Activated T-cell treated with anti-CD3 and anti-CD28 coated beads, Interleukin-2, amount 50 U/mL, for 4 hours (primary cell): ENCODE results near the gene PTGR1. TPM values are rescaled to one million over a fixed set of nuclear protein-coding genes. Genes with fewer than 3 reads are reported as not detected.

Experiments
- ATAC-seq, 2 donors: fragments of 200-7000 bp; cut with Tn5 transposase; one replicate each; pipeline ENCODE4 v1.10.0; 2021
- DNase-seq: peaks from one replicate; pipeline ENCODE4 v3.0.0-alpha.2; 2020
- H3K27me3 Mint-ChIP-seq: one replicate; pipeline ENCODE4 v1.8.0; 2021; ENCODE audit warnings: low read depth, mixed read lengths
- H3K36me3 Mint-ChIP-seq: one replicate; pipeline ENCODE4 v1.8.0; 2022; ENCODE audit warnings: mixed read lengths; ENCODE audit not compliant: insufficient read depth
- H3K4me1 Mint-ChIP-seq: one replicate; pipeline ENCODE4 v1.8.0; 2021; ENCODE audit warnings: low read depth, mixed read lengths
- H3K4me3 Mint-ChIP-seq: one replicate; pipeline ENCODE4 v1.8.0; 2021; ENCODE audit warnings: mild to moderate bottlenecking, moderate library complexity, mixed read lengths
- H3K9me3 Mint-ChIP-seq: one replicate; pipeline ENCODE4 v1.8.0; 2021; ENCODE audit warnings: mixed read lengths
- total RNA-seq, 3 donors: library from RNA; stranded (reverse); gene quantifications; one replicate each; pipeline ENCODE4 v1.2.1, GENCODE V29; 2021

Gene PTGR1
- total RNA-seq = under 1 TPM; 0.26 to 0.73 (median 0.38) TPM

DNA sequence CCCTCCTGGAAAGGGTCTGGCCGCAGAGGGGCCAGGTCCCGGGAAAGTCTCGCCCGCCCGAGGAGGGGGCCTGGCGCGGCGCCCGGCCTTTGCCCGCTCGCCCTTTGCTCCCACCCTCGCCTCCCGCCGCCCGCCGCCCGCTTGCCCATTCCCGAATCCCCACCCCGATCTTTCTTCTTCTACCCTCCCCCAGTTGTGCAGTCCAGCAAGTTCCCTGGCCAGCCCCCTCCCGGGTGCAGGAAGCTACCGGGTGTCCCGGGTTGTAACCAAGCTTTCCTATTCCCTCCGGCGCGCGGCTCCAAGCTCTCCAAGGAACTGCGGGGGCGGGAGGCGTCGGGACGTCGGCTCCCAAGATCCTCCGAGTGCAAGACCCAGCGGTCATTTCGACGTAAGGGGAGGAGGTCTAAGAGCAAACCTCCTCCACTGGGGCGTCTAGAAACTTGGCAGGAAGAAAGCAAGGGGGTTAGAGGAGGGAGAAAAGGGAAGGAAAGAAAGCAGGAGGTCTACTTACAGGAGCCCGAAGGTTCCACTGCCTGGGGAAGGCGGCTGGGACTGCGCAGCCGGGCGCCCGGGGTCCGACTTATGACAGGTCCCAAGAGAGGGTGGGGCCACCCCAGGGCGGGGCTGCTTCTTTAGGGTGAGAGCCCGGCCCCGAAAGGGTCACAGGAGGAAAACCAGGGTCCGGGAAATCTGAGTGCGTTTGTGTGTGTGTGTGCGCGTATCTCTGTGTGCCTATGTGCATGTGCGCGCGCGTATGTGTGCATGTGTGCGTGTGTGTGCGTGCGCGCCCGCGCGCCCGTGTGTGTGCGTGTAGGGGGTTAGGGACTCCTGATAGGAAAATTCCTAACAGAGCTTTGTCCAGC, at the start of gene PTGR1:
Gene PTGR1 (minus strand): TSS at position 556 of the 863 bp plus-strand sequence. CDS start 2,225 bp downstream, outside the sequence.
- peaks cover 18% of the 10 kb centered on the region for H3K4me1 Mint-ChIP-seq
- H3K9me3 Mint-ChIP-seq = no peaks in the 10 kb centered on the region
- ATAC-seq (peak; percentile 42 to 52), DNase-seq (no peak)
- H3K36me3 Mint-ChIP-seq = no peaks in the 10 kb centered on the region
- peak within 1 kb of the TSS; percentile 83 for H3K4me3 Mint-ChIP-seq
- peaks cover 35% of the 10 kb centered on the region for H3K27me3 Mint-ChIP-seq

DNA sequence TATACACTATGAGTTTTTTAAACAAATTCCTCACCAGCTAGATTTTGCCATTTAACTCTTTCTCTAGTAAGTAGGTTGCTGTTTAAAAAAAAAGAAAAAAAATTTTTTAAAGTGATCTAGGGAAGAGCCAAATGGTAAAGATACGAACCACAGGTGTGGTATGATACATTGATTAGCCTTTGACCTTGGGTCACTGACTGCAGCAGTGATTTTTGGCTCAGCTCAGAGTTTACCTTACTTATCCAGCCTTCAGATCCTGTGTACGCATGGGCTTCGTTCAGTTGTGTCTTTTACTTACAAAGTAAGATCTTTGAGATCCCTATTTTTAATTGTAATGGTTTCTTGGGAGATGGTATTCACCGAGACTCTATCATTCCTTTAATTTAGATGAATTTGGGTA, 49.6 kb upstream of the PTGR1 start:
- Mint-ChIP-seq H3K4me1 (no peaks in the 10 kb centered on the region), H3K27me3 (no peaks in the 10 kb centered on the region), H3K9me3 (no peaks in the 10 kb centered on the region), H3K36me3 (peaks cover 40% of the 10 kb centered on the region), H3K4me3 (no peak overlapping the region)
- no peak for ATAC-seq
- no peak for DNase-seq

DNA sequence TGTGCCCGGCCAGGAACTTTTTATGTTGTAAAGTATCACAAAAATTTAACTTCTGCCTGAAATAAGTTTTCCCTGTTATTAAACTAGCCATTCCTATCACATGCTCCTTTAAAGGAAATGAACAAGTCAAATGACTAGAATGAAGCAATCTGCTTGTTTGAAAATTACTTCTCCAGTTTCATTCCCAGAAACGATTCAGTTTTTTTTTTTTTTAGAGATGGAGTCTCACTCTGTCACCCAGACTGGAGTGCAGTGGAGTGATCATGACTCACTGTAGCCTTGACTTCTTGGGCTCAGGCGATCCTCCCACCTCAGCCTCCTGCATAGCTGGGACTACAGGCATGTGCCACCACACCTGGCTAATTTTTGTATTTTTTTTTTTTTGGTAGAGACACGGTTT, 48.6 kb upstream of the PTGR1 start:
- Mint-ChIP-seq H3K36me3 (peaks cover 39% of the 10 kb centered on the region), H3K4me3 (no peak overlapping the region), H3K27me3 (no peaks in the 10 kb centered on the region), H3K9me3 (no peaks in the 10 kb centered on the region), H3K4me1 (no peaks in the 10 kb centered on the region)
- DNase-seq (no peak), ATAC-seq (no peak)

DNA sequence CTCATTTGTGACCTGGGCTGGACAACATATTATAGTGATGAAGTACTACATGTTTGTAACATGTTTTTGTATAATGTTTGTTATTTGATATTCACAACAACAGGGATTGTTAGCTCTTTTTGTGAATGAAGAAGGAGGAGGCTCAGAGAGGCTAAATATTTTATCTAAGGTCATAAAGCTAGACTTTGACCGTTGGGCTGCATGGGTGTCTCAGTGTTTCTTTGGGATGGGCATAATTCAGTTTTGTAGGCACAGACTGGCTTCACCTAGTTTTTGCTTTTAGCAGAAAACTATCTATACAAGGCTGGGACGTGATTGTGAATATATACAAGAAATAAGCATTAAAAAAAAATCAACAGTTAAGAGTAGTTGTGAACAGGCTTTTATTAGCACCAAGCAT, 47.0 kb upstream of the PTGR1 start:
- no peaks in the 10 kb centered on the region for H3K9me3 Mint-ChIP-seq
- peaks cover 36% of the 10 kb centered on the region for H3K36me3 Mint-ChIP-seq
- H3K4me3 Mint-ChIP-seq = no peak overlapping the region
- H3K27me3 Mint-ChIP-seq = no peaks in the 10 kb centered on the region
- no peak for DNase-seq
- no peaks in the 10 kb centered on the region for H3K4me1 Mint-ChIP-seq
- ATAC-seq = no peak

DNA sequence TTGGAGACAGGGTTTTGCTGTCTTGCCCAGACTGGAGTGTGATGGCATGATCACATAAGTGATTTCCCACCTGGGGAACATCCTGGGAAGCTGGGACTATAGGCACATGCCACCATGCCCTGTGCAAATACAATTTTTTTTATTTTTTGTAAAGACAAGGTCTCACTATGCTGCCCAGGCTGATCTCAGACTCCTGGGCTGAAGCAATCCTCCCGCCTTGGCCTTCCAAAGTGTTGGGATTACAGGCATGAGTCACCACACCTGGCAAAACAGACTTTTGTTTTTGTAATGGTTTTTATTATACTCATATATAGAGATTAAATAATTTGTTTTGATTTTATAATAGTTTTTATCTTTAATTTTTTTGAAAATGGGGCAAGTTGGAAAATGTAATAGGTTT, 46.4 kb upstream of the PTGR1 start:
- Mint-ChIP-seq H3K4me3 (no peak overlapping the region), H3K36me3 (peaks cover 36% of the 10 kb centered on the region), H3K9me3 (no peaks in the 10 kb centered on the region), H3K4me1 (no peaks in the 10 kb centered on the region), H3K27me3 (no peaks in the 10 kb centered on the region)
- DNase-seq = no peak
- ATAC-seq = no peak

DNA sequence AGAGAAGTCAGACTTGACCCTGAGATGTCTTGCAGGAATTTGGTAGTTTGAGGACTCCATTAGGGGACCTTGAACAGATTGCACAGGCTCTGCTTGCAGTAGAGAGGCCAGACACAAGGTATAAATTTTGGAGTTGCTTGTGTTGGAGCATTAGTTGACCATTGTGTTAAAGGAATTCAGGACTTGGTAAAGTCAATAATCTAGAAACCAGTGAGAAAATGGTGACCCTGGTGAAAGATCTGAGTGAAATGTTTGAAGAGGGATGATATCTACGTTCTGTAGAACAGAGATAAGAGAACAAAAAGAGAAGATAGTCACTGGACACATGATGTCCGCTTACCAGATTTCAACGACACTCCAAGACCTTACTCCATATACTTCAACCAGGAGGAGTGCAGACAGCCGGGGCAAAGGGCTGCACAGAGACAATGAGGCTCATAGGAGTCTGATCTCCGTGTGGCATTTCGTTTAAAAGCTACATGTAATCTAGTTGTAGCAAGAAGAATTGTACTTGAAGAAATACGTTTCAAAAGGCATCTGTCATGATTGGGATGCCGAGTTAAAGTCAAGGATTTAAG, 44.8 kb upstream of the PTGR1 start:
- Mint-ChIP-seq H3K4me1 (no peaks in the 10 kb centered on the region), H3K9me3 (no peaks in the 10 kb centered on the region), H3K27me3 (no peaks in the 10 kb centered on the region), H3K36me3 (peaks cover 28% of the 10 kb centered on the region), H3K4me3 (no peak overlapping the region)
- ATAC-seq (no peak), DNase-seq (no peak)

DNA sequence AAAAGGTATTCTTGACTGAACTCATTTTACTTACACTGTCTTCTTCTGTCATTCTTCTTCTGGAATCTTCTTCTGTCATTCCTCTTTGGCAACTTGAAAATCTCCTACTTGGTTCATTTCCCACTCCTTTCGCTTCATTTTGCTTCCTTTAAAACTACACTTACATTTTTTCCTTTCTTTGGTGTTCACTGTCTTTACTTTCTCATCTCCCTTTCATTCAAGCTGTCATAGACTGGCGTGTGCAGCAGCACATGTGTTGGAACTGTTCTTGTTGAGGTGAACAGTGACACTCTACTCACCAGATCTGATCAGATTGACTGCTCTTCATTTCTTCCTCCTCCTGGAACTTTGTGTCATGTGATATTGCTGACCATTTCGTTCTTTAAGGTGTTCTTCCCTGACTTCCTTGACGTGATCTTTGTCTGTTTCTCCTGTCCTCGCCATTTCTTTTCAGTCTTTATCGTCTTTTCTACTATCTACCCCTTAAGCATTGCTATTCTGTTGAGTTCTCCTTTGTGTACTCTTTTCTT, 38.0 kb upstream of the PTGR1 start:
- H3K27me3 Mint-ChIP-seq = no peaks in the 10 kb centered on the region
- ATAC-seq (no peak), DNase-seq (no peak)
- peaks cover 9% of the 10 kb centered on the region for H3K36me3 Mint-ChIP-seq
- peaks cover 30% of the 10 kb centered on the region for H3K4me1 Mint-ChIP-seq
- no peaks in the 10 kb centered on the region for H3K9me3 Mint-ChIP-seq
- no peak overlapping the region for H3K4me3 Mint-ChIP-seq

DNA sequence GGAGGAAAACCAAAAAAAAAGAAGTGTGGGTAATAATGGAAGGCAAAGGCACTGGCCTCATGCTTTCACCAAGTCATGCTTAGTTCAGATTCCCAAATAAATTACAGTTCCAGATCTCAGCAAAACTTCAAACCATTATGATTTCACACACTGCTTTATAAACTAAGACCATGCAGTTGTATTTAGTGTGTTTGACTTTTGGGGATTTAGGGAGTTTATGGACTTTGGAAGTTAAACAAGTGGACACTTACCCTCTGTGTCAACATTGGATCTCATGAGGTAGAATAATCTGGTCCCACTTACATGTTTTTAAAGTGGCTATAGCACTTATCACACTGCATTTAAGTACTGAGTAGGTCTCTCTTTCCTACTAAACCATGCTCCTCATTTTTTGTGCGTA, 35.4 kb upstream of the PTGR1 start:
- ATAC-seq = no peak
- Mint-ChIP-seq H3K27me3 (no peaks in the 10 kb centered on the region), H3K36me3 (peaks cover 9% of the 10 kb centered on the region), H3K4me3 (no peak overlapping the region), H3K9me3 (no peaks in the 10 kb centered on the region), H3K4me1 (peaks cover 43% of the 10 kb centered on the region)
- no peak for DNase-seq

DNA sequence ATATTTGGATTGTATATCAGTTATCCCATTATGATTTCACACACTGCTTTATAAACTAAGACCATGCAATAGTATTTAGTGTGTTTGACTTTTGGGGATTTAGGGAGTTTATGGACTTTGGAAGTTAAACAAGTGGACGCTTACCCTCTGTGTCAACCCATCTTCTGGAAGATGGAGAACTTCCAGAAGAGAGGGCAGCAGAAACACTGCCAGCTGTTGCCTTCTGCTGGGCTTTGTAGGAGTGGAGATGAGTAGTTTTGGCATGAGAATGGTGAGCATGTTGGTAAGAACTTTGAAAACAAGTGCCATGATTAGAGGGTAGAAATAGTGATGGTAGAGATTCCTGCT, 33.9 kb upstream of the PTGR1 start:
- no peak for DNase-seq

DNA sequence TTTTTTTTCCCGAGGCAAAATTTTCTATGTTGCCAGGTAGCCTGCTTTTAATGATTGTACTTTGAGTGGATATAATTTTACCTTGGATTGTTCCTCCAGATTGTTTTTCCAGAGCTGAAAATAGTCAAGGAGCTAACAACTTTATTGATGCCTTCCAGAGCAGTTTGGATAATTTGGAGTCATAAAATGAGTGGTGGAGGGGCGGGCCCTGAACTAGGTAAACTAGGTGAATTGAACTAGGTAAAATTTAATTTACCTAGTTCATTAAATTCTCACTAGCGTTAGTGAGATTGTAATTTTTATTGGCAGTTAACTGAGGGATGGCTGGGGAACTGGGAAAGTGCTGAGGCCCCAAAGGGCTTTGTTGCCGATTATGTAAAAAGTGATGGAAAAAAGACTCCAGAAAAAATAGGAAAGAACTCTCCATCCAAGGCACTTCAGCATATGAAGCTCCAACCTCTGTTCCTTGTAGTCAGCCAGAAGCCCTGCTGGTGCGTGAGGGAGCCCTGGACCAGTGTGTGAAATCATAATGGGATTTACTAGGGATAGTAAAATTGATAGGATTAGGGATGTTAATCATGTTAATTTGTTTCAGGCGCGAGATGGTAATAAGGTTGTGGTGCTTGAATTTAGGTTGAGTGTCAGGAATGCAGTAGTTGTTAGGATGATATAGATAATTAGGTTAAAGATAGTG, 33.4 kb upstream of the PTGR1 start:
- no peaks in the 10 kb centered on the region for H3K9me3 Mint-ChIP-seq
- H3K4me1 Mint-ChIP-seq = peaks cover 43% of the 10 kb centered on the region
- peak overlapping the region; percentile 87 for H3K4me3 Mint-ChIP-seq

More for the DNA sequence above, 33.9 kb upstream of the PTGR1 start:
- peaks cover 9% of the 10 kb centered on the region for H3K36me3 Mint-ChIP-seq
- H3K27me3 Mint-ChIP-seq = no peaks in the 10 kb centered on the region
- peaks cover 43% of the 10 kb centered on the region for H3K4me1 Mint-ChIP-seq
- H3K9me3 Mint-ChIP-seq = no peaks in the 10 kb centered on the region
- H3K4me3 Mint-ChIP-seq = peak overlapping the region; percentile 87
- no peak for ATAC-seq

DNA sequence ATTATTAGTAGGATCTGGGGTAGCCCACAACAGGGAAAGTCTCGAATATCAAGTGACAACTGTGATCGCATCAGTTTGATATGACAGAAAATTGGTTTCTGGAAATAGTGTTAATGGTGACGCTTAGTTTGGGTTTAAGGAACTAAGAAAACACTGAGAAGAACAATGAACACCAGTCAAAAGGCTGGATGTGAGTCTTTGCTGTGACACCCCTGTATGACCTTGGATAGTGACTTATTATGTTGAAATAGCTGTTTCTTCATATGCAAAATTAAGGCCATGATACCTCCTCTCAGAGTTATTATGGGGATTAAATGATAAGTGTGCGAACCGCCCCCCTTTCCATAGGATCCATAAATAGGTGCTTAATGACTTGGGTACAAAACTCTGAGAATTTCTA, 32.6 kb upstream of the PTGR1 start:
- Mint-ChIP-seq H3K4me1 (peaks cover 43% of the 10 kb centered on the region), H3K27me3 (no peaks in the 10 kb centered on the region), H3K4me3 (peak overlapping the region; percentile 87), H3K36me3 (peaks cover 9% of the 10 kb centered on the region), H3K9me3 (no peaks in the 10 kb centered on the region)
- DNase-seq (no peak), ATAC-seq (no peak)

More for the DNA sequence above, 33.4 kb upstream of the PTGR1 start:
- DNase-seq = no peak
- ATAC-seq = no peak
- Mint-ChIP-seq H3K36me3 (peaks cover 9% of the 10 kb centered on the region), H3K27me3 (no peaks in the 10 kb centered on the region)

DNA sequence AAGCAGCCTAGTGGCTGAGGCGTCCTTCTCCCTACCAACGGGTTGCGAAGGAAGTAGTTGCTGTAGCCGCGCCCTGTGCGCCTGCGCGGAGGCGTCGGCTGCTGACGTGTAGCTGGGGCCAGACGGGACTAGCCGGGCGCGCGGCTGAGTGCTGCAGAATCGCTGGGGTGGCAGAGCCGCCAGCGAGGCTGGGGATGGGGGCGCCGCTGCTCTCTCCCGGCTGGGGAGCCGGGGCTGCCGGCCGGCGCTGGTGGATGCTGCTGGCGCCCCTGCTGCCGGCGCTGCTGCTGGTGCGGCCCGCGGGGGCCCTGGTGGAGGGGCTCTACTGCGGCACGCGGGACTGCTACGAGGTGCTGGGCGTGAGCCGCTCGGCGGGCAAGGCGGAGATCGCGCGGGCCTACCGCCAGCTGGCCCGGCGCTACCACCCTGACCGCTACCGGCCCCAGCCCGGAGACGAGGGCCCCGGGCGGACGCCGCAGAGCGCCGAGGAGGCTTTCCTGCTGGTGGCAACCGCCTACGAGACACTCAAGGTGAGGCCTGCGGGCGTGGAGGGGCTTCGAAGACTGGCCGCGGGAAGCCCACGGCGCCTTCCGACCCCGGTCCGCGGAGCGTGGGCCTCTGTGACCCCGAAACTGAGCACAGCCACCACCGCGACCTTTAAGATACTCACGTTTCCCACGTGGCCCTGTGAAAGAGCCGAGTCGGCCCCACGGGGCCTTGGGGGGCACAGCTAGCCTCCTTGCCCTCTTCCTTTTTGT, 31.9 kb upstream of the PTGR1 start, which contains the start of gene DNAJC25:
Gene DNAJC25 (plus strand): TSS at position 121 of the 758 bp plus-strand sequence. CDS start 74 bp downstream, at position 195.
- ATAC-seq (peak; percentile 98), DNase-seq (peak; percentile 93)
- peak within 1 kb of the TSS; percentile 87 for H3K4me3 Mint-ChIP-seq
- H3K4me1 Mint-ChIP-seq = peaks cover 43% of the 10 kb centered on the region
- H3K27me3 Mint-ChIP-seq = no peaks in the 10 kb centered on the region
- no peaks in the 10 kb centered on the region for H3K9me3 Mint-ChIP-seq
- peaks cover 9% of the 10 kb centered on the region for H3K36me3 Mint-ChIP-seq

DNA sequence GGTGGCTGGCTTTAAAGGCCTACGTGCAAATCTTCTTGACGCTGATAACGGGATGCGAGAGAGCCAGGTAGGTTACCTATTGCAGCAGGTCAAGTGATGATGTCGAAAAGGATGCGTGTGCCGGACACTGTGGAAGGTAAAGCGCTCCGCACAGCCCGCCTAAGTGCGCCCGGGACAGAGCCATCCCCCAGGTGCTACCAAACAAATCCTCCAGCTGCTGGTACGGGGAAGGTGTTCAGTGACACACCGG, 31.4 kb upstream of the PTGR1 start:
- peaks cover 9% of the 10 kb centered on the region for H3K36me3 Mint-ChIP-seq
- H3K4me3 Mint-ChIP-seq = peak overlapping the region; percentile 87
- no peaks in the 10 kb centered on the region for H3K27me3 Mint-ChIP-seq
- H3K9me3 Mint-ChIP-seq = no peaks in the 10 kb centered on the region
- ATAC-seq (no peak), DNase-seq (no peak)
- H3K4me1 Mint-ChIP-seq = peaks cover 40% of the 10 kb centered on the region
